Right cardiac atrium (tissue), 5 donors: ENCODE measurements around the gene REEP1. TPM values are rescaled to one million over a fixed set of nuclear protein-coding genes. Genes with fewer than 3 reads are reported as not detected.
A peak's percentile ranks its signal among the peaks of the same experiment; 100 is the strongest.
"Not testable (repeated sequence)": the region's sequence is repeated elsewhere in the genome, so short reads cannot be mapped to it uniquely, and the experiment has no call there.

Experiments used
- ATAC-seq, 2 donors: fragments of 200-7000 bp; cut with Tn5 transposase; one replicate each; pipeline versions ENCODE4 v1.8.0 to v1.9.1; 2020; ENCODE audit warnings: moderate library complexity in 2 of 2, mild to moderate bottlenecking in 1 of 2
- DNase-seq, 3 donors: peaks; one replicate each; pipeline ENCODE4 v3.0.0-alpha.2; 2020
- H3K27ac ChIP-seq: one replicate; pipeline ENCODE4 v1.5.1; 2013; ENCODE audit warnings: mild to moderate bottlenecking, low read length, control low read depth, moderate library complexity
- H3K27me3 ChIP-seq: one replicate; pipeline ENCODE4 v1.6.1; 2013; ENCODE audit not compliant: control insufficient read depth, insufficient read depth
- H3K4me1 ChIP-seq: one replicate; pipeline ENCODE4 v1.6.1; 2013; ENCODE audit warnings: low read length; ENCODE audit not compliant: control insufficient read depth, insufficient read depth
- H3K4me3 ChIP-seq: one replicate; pipeline ENCODE4 v1.5.1; 2013; ENCODE audit warnings: low read length, control low read depth
- H3K9me3 ChIP-seq: one replicate; pipeline ENCODE4 v1.6.1; 2013; ENCODE audit warnings: low read length; ENCODE audit not compliant: control insufficient read depth
- WGBS: extraction: QIAGEN DNeasy Blood & Tissue Kit; methylation state at CpG from one replicate; pipeline ENCODE4 v1.1.7; 2013; 5-methylcytosine and 5-hydroxymethylcytosine counted together
- intact Hi-C, 4 donors: fragments of 100-400 bp; cut with DNase I; formaldehyde crosslinking; loops; one replicate each; pipeline versions ENCODE4 v1.11.0 to v1.14.0; 2022 to 2023
- polyA plus RNA-seq: library from polyadenylated mRNA; stranded (reverse); fragments of 200-250 nt; gene quantifications from one replicate; pipeline ENCODE4 v1.2.3, GENCODE V29; 2013
- total RNA-seq, 4 donors: library from RNA; stranded (reverse); fragmentation: NEBNext Ultra II Directional; extraction: Animal tissue kit (Norgen Biotek cat#: 25700); gene quantifications; one replicate each; pipeline ENCODE4 v1.2.1, GENCODE V29; 2021
- donor health status: healthy with polysubstance abuse.
- donor health status: DM: no; HTN: yes; CAD: no.
- donor health status: DM: no; HTN: no; CAD: no.
- donor health status: DM: no; HTN: yes; CAD: no; lungs with severe emphysema.
- donor health status: DM: yes; HTN: yes; CAD: no.

REEP1 gene
- total and polyA plus RNA-seq, 5 donors: 16.5 to 34.4 (median 25.3) TPM

DNA sequence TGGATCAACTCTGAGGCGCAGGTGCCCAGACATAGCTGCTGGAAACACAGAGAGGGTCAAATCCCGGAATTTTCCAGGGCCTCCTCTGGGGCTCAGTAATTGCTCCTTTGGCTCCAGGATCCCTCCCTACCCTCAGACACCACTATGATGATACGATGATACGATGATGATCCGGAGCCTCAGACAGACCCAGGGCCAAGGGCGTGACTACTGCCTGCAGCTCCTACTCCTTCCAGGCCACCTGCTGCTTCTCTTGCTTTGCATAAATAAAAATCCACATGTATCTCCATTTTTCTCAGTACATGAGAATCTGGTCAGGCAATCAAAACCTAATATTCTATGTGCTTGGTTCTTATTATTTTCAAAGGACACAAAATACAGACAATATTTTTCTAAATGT is 104.5 kb downstream of the REEP1 start:
- Histone ChIP-seq H3K27ac (no peak overlapping the region), H3K4me3 (no peak overlapping the region), H3K27me3 (no peaks in the 10 kb centered on the region), H3K4me1 (no peaks in the 10 kb centered on the region), H3K9me3 (no peaks in the 10 kb centered on the region)
- no peak for ATAC-seq
- DNase-seq: no peak
- intact Hi-C loops: no loop called here
- WGBS: 92% methylated on average over 6 of the region's 6 CpGs

DNA sequence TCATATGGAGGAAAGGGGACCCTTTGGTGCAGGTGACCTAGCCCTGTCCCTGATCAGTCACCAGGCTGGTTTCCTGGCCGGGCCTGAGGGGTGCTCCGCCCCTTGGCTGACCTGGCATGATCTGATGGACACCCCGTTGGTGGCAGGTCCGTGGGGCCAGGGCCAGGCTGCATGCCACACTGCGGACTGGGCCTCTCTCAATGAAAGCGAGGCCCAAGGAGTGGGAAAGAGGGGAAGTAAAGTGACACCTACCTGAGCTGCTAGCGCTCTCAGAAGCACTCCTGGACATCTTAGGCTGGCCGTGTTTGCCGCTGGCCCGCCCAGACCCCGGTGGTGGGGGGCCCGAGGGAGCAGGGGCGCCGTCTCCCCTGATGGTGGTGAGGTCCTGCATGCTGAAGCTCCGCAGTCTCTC is 105.0 kb downstream of the REEP1 start:
- intact Hi-C loops: no loop called here
- no peaks in the 10 kb centered on the region for H3K9me3 ChIP-seq
- no peaks in the 10 kb centered on the region for H3K27me3 ChIP-seq
- DNase-seq: no peak
- no peak overlapping the region for H3K4me3 ChIP-seq
- 89% methylated on average over 15 of the region's 15 CpGs for WGBS
- no peaks in the 10 kb centered on the region for H3K4me1 ChIP-seq
- peak in 1 of 2 donors; percentile 8 for ATAC-seq
- no peak overlapping the region for H3K27ac ChIP-seq

DNA sequence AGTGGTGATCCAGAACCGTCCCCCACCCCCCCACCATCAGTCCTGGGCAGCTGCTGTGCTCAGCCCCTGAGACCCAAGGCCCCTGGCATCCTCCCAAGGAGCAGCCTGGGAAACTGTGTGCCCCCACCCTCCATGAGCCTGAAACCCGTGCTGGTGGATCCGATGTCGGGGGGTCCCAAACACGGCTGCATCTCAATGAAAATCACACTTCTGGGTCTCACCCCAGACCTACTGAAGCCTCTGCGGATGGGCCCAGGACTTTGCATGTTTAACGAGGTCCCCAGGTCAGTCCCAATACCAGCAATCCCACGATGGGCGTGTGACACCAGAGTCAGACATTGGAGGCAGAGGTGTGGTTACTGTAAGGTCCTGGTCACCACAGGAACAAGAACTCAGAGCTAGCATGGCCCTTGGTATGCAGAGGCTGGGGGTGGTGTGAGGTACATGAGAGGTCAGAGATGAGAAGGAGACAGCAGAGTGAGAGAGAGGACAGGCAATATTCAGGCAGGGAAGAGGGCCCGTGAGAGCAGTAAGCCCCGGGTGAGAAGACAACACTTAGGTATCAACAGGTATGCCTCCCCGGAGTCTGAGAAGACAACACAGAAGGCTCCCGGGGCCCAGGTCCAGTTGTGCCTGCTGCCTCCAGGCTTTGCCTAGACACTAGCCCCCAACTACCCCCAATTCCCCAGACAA is 105.6 kb downstream of the REEP1 start:
- ATAC-seq (no peak), DNase-seq (peak in 1 of 3 donors; percentile 43)
- intact Hi-C loops: no loop called here
- whole genome bisulfite sequencing: 83% methylated on average over 13 of the region's 13 CpGs
- H3K9me3 ChIP-seq: no peaks in the 10 kb centered on the region
- no peaks in the 10 kb centered on the region for H3K27me3 ChIP-seq
- no peak overlapping the region for H3K4me3 ChIP-seq
- no peaks in the 10 kb centered on the region for H3K4me1 ChIP-seq
- H3K27ac ChIP-seq: no peak overlapping the region

DNA sequence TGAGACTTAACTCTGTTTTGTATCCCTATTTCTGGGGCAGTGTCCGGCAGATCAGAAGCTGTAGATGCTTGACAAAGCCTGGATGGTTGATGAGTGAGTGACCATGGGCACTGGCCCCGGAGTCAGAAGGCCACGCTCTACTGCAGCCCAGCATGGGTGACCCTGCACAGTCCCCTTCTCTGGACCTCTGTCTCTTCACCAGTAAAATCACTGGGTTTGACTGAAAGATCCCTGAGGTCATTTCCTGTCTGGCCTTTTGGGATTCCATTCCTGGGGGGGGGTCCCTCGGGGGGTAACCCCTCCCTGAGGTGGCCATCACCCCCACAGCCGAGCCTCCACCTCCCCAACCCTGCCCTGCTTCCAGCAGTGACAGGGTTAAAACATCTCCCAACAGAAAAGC is 106.5 kb downstream of the REEP1 start:
- no peak overlapping the region for H3K4me3 ChIP-seq
- H3K4me1 ChIP-seq: no peaks in the 10 kb centered on the region
- DNase-seq: no peak
- 78% methylated on average over 5 of the region's 5 CpGs for WGBS
- ATAC-seq: no peak
- intact Hi-C loops: no loop called here
- no peak overlapping the region for H3K27ac ChIP-seq
- no peaks in the 10 kb centered on the region for H3K27me3 ChIP-seq
- no peaks in the 10 kb centered on the region for H3K9me3 ChIP-seq

DNA sequence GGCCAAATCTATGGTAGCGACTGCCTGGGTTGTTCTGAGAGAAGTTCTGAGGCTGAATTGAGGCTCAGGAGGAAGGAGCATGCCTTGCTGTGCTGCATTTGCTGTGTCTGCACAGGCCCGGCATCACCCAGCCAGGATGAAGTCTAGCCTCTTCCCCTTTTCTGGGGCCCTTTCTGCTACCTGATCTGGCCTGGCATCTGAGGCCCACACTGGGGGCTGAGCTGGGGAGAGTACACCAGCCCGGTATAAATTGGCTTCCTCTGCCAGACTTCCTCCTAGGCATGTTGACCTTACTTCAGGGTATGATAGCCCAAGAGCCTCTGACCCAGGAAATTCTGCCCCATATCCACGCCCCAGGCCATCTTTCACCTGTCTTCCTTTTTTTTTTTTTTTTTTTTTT is 108.2 kb downstream of the REEP1 start:
- no peaks in the 10 kb centered on the region for H3K27me3 ChIP-seq
- H3K9me3 ChIP-seq: no peaks in the 10 kb centered on the region
- DNase-seq (no peak), ATAC-seq (no peak)
- no peak overlapping the region for H3K4me3 ChIP-seq
- intact Hi-C loops: loop anchor here in 2 of 4 donors (10.0 kb wide), 3 partner anchors 66 to 216 kb away; partner anchors contain the start of gene KDM3A (in 1 of the 2)
- H3K4me1 ChIP-seq: peaks cover 8% of the 10 kb centered on the region
- H3K27ac ChIP-seq: no peak overlapping the region
- 79% methylated on average over 4 of the region's 4 CpGs for WGBS

DNA sequence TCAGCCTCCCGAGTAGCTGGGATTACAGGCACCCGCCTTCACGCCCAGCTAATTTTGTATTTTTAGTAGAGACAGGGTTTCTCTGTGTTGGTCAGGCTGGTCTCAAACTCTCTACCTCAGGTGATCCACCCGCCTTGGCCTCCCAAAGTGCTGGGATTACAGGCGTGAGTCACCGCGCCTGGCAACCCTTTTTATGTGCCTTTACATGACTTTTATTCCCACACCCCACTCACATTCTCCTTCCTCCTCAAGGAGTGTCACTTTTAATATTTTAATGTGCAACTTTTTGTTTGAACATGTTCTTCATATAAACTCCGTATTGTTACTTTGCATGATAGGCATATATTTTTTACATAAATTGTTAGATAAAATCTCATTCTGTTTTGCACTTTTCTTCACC is 108.9 kb downstream of the REEP1 start:
- 94% methylated on average over 8 of the region's 8 CpGs for WGBS
- H3K27me3 ChIP-seq, H3K27ac ChIP-seq, DNase-seq, H3K4me1 ChIP-seq, ATAC-seq, H3K4me3 ChIP-seq, H3K9me3 ChIP-seq: not testable (repeated sequence)
- intact Hi-C loops: loop anchor here in 2 of 4 donors (10.0 kb wide), 3 partner anchors 66 to 216 kb away; partner anchors contain the start of gene KDM3A (in 1 of the 2)

DNA sequence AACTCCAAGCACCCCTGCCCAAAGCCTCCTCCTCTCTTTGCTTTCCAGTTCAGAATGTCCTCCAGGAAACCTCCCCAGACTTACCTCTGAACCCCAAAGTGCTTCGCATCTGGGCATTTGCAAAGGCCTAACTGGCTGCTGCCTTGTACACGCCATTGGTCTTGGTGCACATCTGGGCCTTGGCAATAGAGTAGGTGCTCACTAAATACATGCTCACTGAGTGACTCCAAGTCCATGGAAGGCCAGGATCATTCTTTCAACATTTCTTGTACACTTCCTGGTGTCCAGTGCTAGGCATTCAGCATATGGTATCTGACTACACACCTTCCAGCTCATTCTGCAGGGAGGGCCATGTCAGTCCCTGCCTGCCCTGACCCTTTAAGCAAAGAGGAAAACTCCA is 109.7 kb downstream of the REEP1 start:
- Histone ChIP-seq H3K27me3 (no peaks in the 10 kb centered on the region), H3K4me3 (no peak overlapping the region), H3K4me1 (peaks cover 16% of the 10 kb centered on the region), H3K9me3 (no peaks in the 10 kb centered on the region), H3K27ac (no peak overlapping the region)
- ATAC-seq: no peak
- WGBS: 89% methylated on average over 2 of the region's 2 CpGs
- DNase-seq: no peak
- intact Hi-C loops: loop anchor here in 2 of 4 donors (10.0 kb wide), 3 partner anchors 67 to 217 kb away; partner anchors contain the start of gene KDM3A (in 1 of the 2)

DNA sequence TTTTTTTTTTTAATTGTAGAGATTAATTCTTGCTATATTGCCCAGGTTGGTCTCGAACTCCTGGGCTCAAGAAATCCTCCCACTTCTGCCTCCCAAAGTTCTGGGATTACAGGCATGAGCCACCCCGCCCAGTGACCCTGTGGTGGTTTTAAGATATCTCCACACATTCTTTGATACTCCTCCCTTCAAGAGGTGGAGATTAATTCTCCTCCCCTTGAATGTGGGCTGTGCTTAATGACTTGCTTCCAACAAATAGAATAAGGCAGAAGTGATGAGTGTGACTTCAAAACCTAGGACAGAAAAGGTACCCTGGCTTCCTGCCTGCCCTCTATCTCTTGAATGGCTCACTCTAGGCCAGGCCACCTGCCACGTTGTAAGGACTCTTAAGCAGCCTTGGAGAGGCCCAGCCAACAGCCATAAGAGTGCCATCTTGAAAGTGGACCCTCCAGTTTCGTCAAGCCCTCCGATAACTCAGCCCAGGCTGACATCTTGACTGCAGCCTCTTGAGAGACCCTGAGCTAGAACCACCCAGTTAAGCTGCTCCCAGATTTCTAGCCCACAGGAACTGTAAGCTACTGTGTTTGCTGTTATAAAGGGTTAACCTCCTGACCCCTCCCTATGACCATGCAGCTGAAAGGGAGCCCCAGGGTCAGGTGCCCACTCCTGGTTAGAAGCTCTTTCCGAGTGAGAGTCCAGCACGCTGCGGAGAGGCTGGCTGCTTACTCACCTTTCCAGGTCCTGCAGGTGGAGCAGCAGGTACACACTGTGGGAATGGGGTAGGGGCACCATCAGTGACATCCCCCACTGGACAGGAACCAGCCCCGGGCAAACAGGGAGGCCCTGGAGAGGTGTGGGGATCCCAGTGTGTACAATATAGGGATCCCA is 110.5 kb downstream of the REEP1 start:
- no peaks in the 10 kb centered on the region for H3K27me3 ChIP-seq
- ATAC-seq (no peak), DNase-seq (no peak)
- peaks cover 22% of the 10 kb centered on the region for H3K4me1 ChIP-seq
- intact Hi-C loops: loop anchor here in 2 of 4 donors (10.0 kb wide), 3 partner anchors 68 to 218 kb away; partner anchors contain the start of gene KDM3A (in 1 of the 2)
- no peaks in the 10 kb centered on the region for H3K9me3 ChIP-seq
- H3K4me3 ChIP-seq: no peak overlapping the region
- WGBS: 85% methylated on average over 9 of the region's 9 CpGs
- no peak overlapping the region for H3K27ac ChIP-seq

DNA sequence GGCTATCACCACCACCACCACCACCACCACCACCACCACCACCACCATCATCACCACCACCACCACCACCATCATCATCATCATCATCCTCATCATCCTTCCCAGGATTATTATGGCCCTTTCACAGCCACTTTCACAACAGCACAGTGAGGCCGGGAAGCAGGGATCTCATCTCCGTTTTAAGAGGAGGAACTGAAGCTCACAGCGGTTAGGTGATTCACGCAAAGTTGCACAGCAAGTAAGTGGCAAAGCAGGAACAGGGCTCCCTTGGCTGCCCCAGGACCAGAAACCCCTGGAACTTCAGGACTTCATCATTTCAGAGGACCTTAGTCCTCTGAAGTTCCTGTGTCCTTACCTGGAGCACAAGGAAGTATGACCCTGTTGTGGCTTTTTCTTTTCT is 111.4 kb downstream of the REEP1 start:
- 75% methylated on average over 4 of the region's 4 CpGs for WGBS
- no peak for ATAC-seq
- DNase-seq: no peak
- Histone ChIP-seq H3K9me3 (no peaks in the 10 kb centered on the region), H3K4me1 (peaks cover 26% of the 10 kb centered on the region), H3K27me3 (no peaks in the 10 kb centered on the region), H3K4me3 (no peak overlapping the region), H3K27ac (peak overlapping the region; percentile 87)
- intact Hi-C loops: loop anchor here in 2 of 4 donors (10.0 kb wide), 3 partner anchors 69 to 219 kb away; partner anchors contain the start of gene KDM3A (in 1 of the 2)

DNA sequence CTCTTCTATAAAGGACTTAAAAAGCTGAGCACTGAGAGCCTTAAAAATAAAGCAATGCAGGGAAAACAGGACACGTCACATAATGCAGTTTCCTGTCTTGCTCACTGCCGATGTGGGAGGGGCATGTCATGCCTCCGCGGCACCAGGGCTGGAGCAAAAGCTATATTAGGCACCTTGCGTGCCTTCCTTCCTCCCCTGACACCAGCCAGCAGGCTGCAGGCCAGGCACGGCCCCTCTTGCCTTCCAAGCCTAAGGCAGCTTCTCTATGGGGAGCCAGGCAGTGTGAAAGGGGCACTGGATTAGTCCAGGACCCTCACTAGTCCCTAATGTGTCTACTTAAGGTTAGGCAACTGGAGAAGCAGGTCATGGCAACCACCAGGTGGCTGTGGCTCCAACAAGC is 111.8 kb downstream of the REEP1 start:
- Histone ChIP-seq H3K27ac (peak overlapping the region; percentile 87), H3K9me3 (no peaks in the 10 kb centered on the region), H3K4me1 (peaks cover 26% of the 10 kb centered on the region), H3K4me3 (no peak overlapping the region), H3K27me3 (no peaks in the 10 kb centered on the region)
- 15% methylated on average over 6 of the region's 6 CpGs for WGBS
- intact Hi-C loops: loop anchor here in 2 of 4 donors (10.0 kb wide), 3 partner anchors 69 to 219 kb away; partner anchors contain the start of gene KDM3A (in 1 of the 2)
- DNase-seq (peak; percentile 63 to 88 (median 87)), ATAC-seq (peak; percentile 75 to 80)
